HepG2 (cell line): ENCODE measurements around the gene CFAP61. TPM values are rescaled to one million over a fixed set of nuclear protein-coding genes. Genes with fewer than 3 reads are reported as not detected.
A peak's percentile ranks its signal among the peaks of the same experiment; 100 is the strongest.

Experiments
- ASH2L ChIP-seq: fragments of 300-600, 200-600 bp; sonication (generic); IDR thresholded peaks from 2 replicates; pipeline ENCODE4 v1.7.0; 2017; ENCODE audit warnings: low read depth, mild to moderate bottlenecking, moderate library complexity, mixed read lengths, low read length; ENCODE audit not compliant: insufficient read length
- CBX5 ChIP-seq: sonication (generic); formaldehyde crosslinking; IDR thresholded peaks from 2 replicates; pipeline ENCODE4 v1.4.0; 2020; ENCODE audit warnings: missing genetic modification reagents, borderline replicate concordance
- HDAC6 ChIP-seq: fragments of 200-600 bp; sonication (generic); IDR thresholded peaks from 2 replicates; pipeline ENCODE4 v1.7.0; 2017; ENCODE audit warnings: mild to moderate bottlenecking, antibody characterized with exemption, low read length, low read depth
- HNF1A ChIP-seq, 2 experiments: sonication (generic) in 1 of 2; formaldehyde crosslinking in 1 of 2; IDR thresholded peaks; 2 replicates each; pipeline versions ENCODE4 v1.4.0 to v1.6.1; 2016 to 2020; ENCODE audit warnings: borderline replicate concordance in 1 of 2, low read depth in 1 of 2, mild to moderate bottlenecking in 1 of 2, missing genetic modification reagents in 1 of 2
- KDM5A ChIP-seq: fragments of 200-600 bp; sonication (generic); IDR thresholded peaks from 2 replicates; pipeline ENCODE4 v1.7.0; 2018; ENCODE audit warnings: antibody characterized with exemption, mild to moderate bottlenecking, low read length, borderline replicate concordance
- LCORL ChIP-seq, 2 experiments: fragments of 450-650 bp in 1 of 2; sonication (generic) in 1 of 2; formaldehyde crosslinking in 1 of 2; IDR thresholded peaks; 2 replicates each; pipeline versions ENCODE4 v1.5.0 to v1.6.1; 2017 to 2020; ENCODE audit warnings: antibody characterized with exemption in 1 of 2, missing genetic modification reagents in 1 of 2
- MTF1 ChIP-seq: sonication (generic); formaldehyde crosslinking; IDR thresholded peaks from 2 replicates; pipeline ENCODE4 v1.5.0; 2020; ENCODE audit warnings: missing genetic modification reagents
- PBX3 ChIP-seq: sonication (generic); formaldehyde crosslinking; IDR thresholded peaks from 2 replicates; pipeline ENCODE4 v1.8.1; 2023; ENCODE audit warnings: missing genetic modification reagents, inconsistent platforms, borderline replicate concordance
- RFX5 ChIP-seq: IDR thresholded peaks from 2 replicates; pipeline ENCODE4 v1.6.1; 2011; ENCODE audit warnings: low read depth, low read length, improper control_type of control experiment
- RXRA ChIP-seq: sonication (generic); formaldehyde crosslinking; IDR thresholded peaks from 2 replicates; pipeline ENCODE4 v1.5.1; 2020; ENCODE audit warnings: missing genetic modification reagents
- SETDB1 ChIP-seq: sonication (generic); formaldehyde crosslinking; IDR thresholded peaks from 2 replicates; pipeline ENCODE4 v1.5.1; 2020; ENCODE audit warnings: missing genetic modification reagents, mild to moderate bottlenecking, borderline replicate concordance
- SOX6 ChIP-seq, 2 experiments: fragments of 450-650 bp in 1 of 2; sonication (generic) in 1 of 2; formaldehyde crosslinking in 1 of 2; IDR thresholded peaks; 2 replicates each; pipeline versions ENCODE4 v1.4.0 to v1.6.1; 2017 to 2020; ENCODE audit warnings: antibody characterized with exemption in 1 of 2, mild to moderate bottlenecking in 1 of 2, missing genetic modification reagents in 1 of 2
- TEF ChIP-seq: sonication (generic); formaldehyde crosslinking; IDR thresholded peaks from 2 replicates; pipeline ENCODE4 v1.5.0; 2020; ENCODE audit warnings: missing genetic modification reagents
- TIGD3 ChIP-seq: sonication (generic); formaldehyde crosslinking; IDR thresholded peaks from 2 replicates; pipeline ENCODE4 v1.5.1; 2020; ENCODE audit warnings: mild to moderate bottlenecking, missing genetic modification reagents, borderline replicate concordance
- ZNF263 ChIP-seq: sonication (generic); formaldehyde crosslinking; IDR thresholded peaks from 2 replicates; pipeline ENCODE4 v1.4.0; 2020; ENCODE audit warnings: missing genetic modification reagents
- ZNF292 ChIP-seq: sonication (generic); formaldehyde crosslinking; IDR thresholded peaks from 2 replicates; pipeline ENCODE4 v1.8.1; 2022; ENCODE audit warnings: mild to moderate bottlenecking, low read depth, missing genetic modification reagents, borderline replicate concordance
- ZNF317 ChIP-seq: sonication (generic); formaldehyde crosslinking; IDR thresholded peaks from 2 replicates; pipeline ENCODE4 v1.5.0; 2020; ENCODE audit warnings: mild to moderate bottlenecking, missing genetic modification reagents
- ZNF362 ChIP-seq: sonication (generic); formaldehyde crosslinking; IDR thresholded peaks from 2 replicates; pipeline ENCODE4 v1.4.0; 2020; ENCODE audit warnings: missing genetic modification reagents, mild to moderate bottlenecking, borderline replicate concordance
- ZNF558 ChIP-seq: sonication (generic); formaldehyde crosslinking; IDR thresholded peaks from 2 replicates; pipeline ENCODE4 v1.9.0; 2022; ENCODE audit warnings: mild to moderate bottlenecking, missing genetic modification reagents, borderline replicate concordance
- polyA plus RNA-seq, 8 experiments: library from polyadenylated mRNA; depleted of rRNA in 3 of 8; stranded (reverse) in 7 of 8; unstranded in 1 of 8; fragments of >200 nt; fragmentation: Illumina TruSeq in 4 of 8; extraction: Trizol in 4 of 8; gene quantifications; 2 replicates each; pipeline versions ENCODE4 v1.2.1 to v1.2.3, GENCODE V29; 2011 to 2016; ENCODE audit warnings: low read depth in 4 of 8, missing spikeins in 1 of 8, mixed read lengths in 1 of 8; ENCODE audit not compliant: insufficient read depth in 1 of 8
- total RNA-seq, 5 experiments: library from RNA; depleted of rRNA; stranded (reverse); fragments of >200 nt; fragmentation: Illumina TruSeq; extraction: Trizol; gene quantifications; 2 replicates each; pipeline ENCODE4 v1.2.3, GENCODE V29; 2016; ENCODE audit warnings: low read depth in 1 of 5

Gene CFAP61
- total and polyA plus RNA-seq, 2 of the 13 experiments (the other 11 are each of a cell fraction or from before 2014, with no cell fraction given), result 0.27 TPM; not detected in 1

GRCh38 chr20:20005342-20005741 is 47.0 kb upstream of the CFAP61 start (continued):
- TF ChIP-seq PBX3 (CRISPR knock-in tag), result no peak
- TF ChIP-seq TEF (CRISPR knock-in tag), result no peak
- TF ChIP-seq CBX5 (CRISPR knock-in tag), result no peak
- TF ChIP-seq HNF1A (IDR thresholded peaks at IDR 0.05; ENCODE audit: low read depth), result no peak
- TF ChIP-seq HNF1A (CRISPR knock-in tag; IDR thresholded peaks at IDR 0.05; ENCODE audit: borderline replicate concordance), result no peak
- TF ChIP-seq ZNF362 (CRISPR knock-in tag), result no peak
- TF ChIP-seq RXRA (CRISPR knock-in tag), result no peak
- no peak for TF ChIP-seq HDAC6
- TF ChIP-seq RFX5, result no peak
- no peak for TF ChIP-seq KDM5A
- TF ChIP-seq MTF1 (CRISPR knock-in tag), result no peak
- TF ChIP-seq ASH2L, result peak; percentile 25
- TF ChIP-seq ZNF263 (CRISPR knock-in tag), result no peak
- no peak for TF ChIP-seq LCORL (IDR thresholded peaks at IDR 0.05)
- no peak for TF ChIP-seq LCORL (CRISPR knock-in tag; IDR thresholded peaks at IDR 0.05)
- no peak for TF ChIP-seq SETDB1
- TF ChIP-seq TIGD3 (CRISPR knock-in tag), result no peak
- TF ChIP-seq ZNF317 (CRISPR knock-in tag), result no peak
- TF ChIP-seq ZNF292 (CRISPR knock-in tag), result 0 out of 2 replicates have a peak, but pooled peaks have one; percentile 35
- TF ChIP-seq SOX6 (IDR thresholded peaks at IDR 0.05), result no peak
- no peak for TF ChIP-seq SOX6 (CRISPR knock-in tag; IDR thresholded peaks at IDR 0.05)
- no peak for TF ChIP-seq ZNF558 (CRISPR knock-in tag)
